ENCODE measurements around the gene QKI. TPM values are rescaled to one million over a fixed set of nuclear protein-coding genes. Genes with fewer than 3 reads are reported as not detected.

Gene QKI
- total and polyA plus RNA-seq, 2 donors (not counting 3 experiments of a cell fraction or from before 2014, with no cell fraction given), result 178 to 232 TPM

- H3K4me3 ChIP-seq (replicated peaks in 1 of 3; ENCODE audit: insufficient read depth in 1 of 3, low read depth in 1 of 3, low read length in 3 of 3), result peak overlapping the region in 1 of 3 experiments; percentile 15
- H3K9me1 ChIP-seq (replicated peaks; ENCODE audit: control insufficient read depth, extremely low read depth, insufficient read depth, low read length), result no peaks in the 10 kb centered on the region
- no TSS peak for BruUV-seq (replicated peaks)
- peak overlapping the region; percentile 38 for H3K4me2 ChIP-seq (ENCODE audit: insufficient read depth, low read length)
- H3K9ac ChIP-seq (replicated peaks; ENCODE audit: extremely low read depth, insufficient read depth, low read length), result peak overlapping the region; percentile 40
- H3K4me1 ChIP-seq (ENCODE audit: control insufficient read depth, extremely low read depth, insufficient read depth, low read length), result peaks cover 20% of the 10 kb centered on the region
- DNase-seq (ENCODE audit: low read depth, low spot score) (no peak), FAIRE-seq (peak; percentile 49)
- intact Hi-C loops (cut with micrococcal nuclease) (no loop called here), dilution Hi-C loops (cut with MboI; ENCODE audit: extremely low pct_ligation_motif_present, low sequenced_read_pairs) (no loop called here)
- H2AFZ ChIP-seq (ENCODE audit: low read depth, low read length), result peak overlapping the region; percentile 98
- CTCF ChIA-PET, result interaction anchor here (0.8 to 2.7 kb wide), 4 partner anchors 10 to 235 kb away, joined by 3 to 13 read pairs (median 6); no protein-coding TSS in a partner anchor
- POLR2A ChIA-PET, result interaction anchor here (1.5 kb wide), 1 partner anchor 11 kb away, joined by 4 read pairs; no protein-coding TSS in a partner anchor
- H3K27me3 ChIP-seq (ENCODE audit: control insufficient read depth in 2 of 2, insufficient read depth in 2 of 2, low read length in 2 of 2), result no peaks in the 10 kb centered on the region
- H4K20me1 ChIP-seq (replicated peaks; ENCODE audit: control insufficient read depth, extremely low read depth, insufficient read depth, low read length), result no peaks in the 10 kb centered on the region
- no peaks in the 10 kb centered on the region for H3K36me3 ChIP-seq (ENCODE audit: control insufficient read depth in 2 of 2, extremely low read depth in 1 of 2, insufficient read depth in 2 of 2, low read length in 2 of 2)
- TF ChIP-seq POLR2AphosphoS5 (IDR thresholded peaks at IDR 0.05; ENCODE audit: insufficient read depth, low read depth, low read length) (no peak), MYC (IDR thresholded peaks at IDR 0.05; ENCODE audit: low read depth, low read length) (no peak), FOS (IDR thresholded peaks at IDR 0.05; ENCODE audit: borderline replicate concordance, insufficient read depth, low read length) (no peak), GATA2 (IDR thresholded peaks at IDR 0.05; ENCODE audit: insufficient read depth, insufficient read length, low read depth, low read length) (no peak), JUN (IDR thresholded peaks at IDR 0.05; ENCODE audit: borderline replicate concordance, insufficient read depth, insufficient read length, low read depth) (no peak), EZH2 (IDR thresholded peaks at IDR 0.05; ENCODE audit: borderline replicate concordance, low read depth, low read length, severe bottlenecking) (no peak), POLR2A (IDR thresholded peaks at IDR 0.05; ENCODE audit: low read depth, low read length) (no peak), MAX (IDR thresholded peaks at IDR 0.05; ENCODE audit: insufficient read depth, insufficient read length) (no peak), CTCF (IDR thresholded peaks at IDR 0.05; ENCODE audit: extremely low read depth in 1 of 2, insufficient read depth in 1 of 2, low read depth in 1 of 2, low read length in 2 of 2) (no peak)
- peak overlapping the region; percentile 43 for H3K27ac ChIP-seq (ENCODE audit: insufficient read depth, low read depth, low read length)
- H3K9me3 ChIP-seq (replicated peaks; ENCODE audit: control insufficient read depth, insufficient read depth, low read length), result no peaks in the 10 kb centered on the region
- H3K79me2 ChIP-seq (ENCODE audit: control insufficient read depth, insufficient read depth, low read length), result no peaks in the 10 kb centered on the region
Observed at GRCh38 chr6:163406366-163406765, 8.2 kb upstream of the QKI start.

Measured in endothelial cell of umbilical vein (primary cell).